Activated naive CD4-positive, alpha-beta T cell (primary cell): ENCODE data around the gene VCAN.

ENCODE experiments used
- DNase-seq, 4 experiments: peaks; one replicate each; lab custom pipeline; 2025; lab: John Stamatoyannopoulos, UW

VCAN gene

DNA sequence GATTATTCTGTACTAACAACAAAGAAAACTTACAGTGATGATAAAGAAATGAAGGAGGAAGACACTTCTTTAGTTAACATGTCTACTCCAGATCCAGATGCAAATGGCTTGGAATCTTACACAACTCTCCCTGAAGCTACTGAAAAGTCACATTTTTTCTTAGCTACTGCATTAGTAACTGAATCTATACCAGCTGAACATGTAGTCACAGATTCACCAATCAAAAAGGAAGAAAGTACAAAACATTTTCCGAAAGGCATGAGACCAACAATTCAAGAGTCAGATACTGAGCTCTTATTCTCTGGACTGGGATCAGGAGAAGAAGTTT is 67.9 kb downstream of the VCAN start:
- DNase-seq, result no peak

- DNase-seq, result no peak
These were observed 68.6 kb downstream of the VCAN start for GRCh38 chr5:83540105-83540504.

- DNase-seq, result no peak
These were observed 69.2 kb downstream of the VCAN start for GRCh38 chr5:83540783-83541182.

- no peak for DNase-seq
These were observed 71.3 kb downstream of the VCAN start for GRCh38 chr5:83542839-83543238.

DNA sequence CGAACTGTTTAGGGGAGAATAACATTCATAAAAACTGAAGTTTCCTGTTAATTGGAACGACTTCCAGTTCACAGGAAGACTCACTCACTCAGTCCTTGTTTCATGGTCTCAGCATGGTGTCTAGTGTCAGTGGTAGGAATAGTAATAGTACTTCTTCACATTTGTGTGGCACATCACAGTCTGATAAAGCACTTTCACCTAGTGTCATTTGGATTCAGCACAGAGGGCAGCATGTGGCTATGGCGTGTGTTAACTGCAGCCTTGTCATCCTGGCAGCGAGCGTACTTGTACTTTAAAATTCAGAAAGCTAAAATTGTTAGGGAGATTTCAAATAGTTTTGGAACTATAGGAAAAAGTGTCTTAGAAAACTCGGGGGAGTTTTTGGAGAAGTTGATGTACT is 72.4 kb downstream of the VCAN start:
- DNase-seq, result no peak

- DNase-seq, result no peak
These were observed 75.6 kb downstream of the VCAN start for GRCh38 chr5:83547161-83547560.

DNA sequence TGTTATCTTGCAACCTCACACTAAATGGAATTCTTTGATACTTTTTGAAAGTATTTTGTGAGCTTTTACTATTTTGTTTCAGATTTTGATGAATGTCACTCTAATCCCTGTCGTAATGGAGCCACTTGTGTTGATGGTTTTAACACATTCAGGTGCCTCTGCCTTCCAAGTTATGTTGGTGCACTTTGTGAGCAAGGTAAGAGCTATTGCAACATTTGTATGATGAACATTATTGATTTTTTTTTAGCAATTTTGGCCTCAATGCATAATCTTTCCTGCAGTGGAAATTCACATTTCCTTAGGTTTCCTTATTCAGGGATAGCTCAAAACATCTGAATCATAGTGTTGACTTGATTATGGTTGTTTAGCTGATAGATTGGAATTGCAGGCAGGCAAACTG is 76.3 kb downstream of the VCAN start:
- DNase-seq, result no peak

GRCh38 chr5:83548581-83548980 is 77.0 kb downstream of the VCAN start:
- no peak for DNase-seq

DNA sequence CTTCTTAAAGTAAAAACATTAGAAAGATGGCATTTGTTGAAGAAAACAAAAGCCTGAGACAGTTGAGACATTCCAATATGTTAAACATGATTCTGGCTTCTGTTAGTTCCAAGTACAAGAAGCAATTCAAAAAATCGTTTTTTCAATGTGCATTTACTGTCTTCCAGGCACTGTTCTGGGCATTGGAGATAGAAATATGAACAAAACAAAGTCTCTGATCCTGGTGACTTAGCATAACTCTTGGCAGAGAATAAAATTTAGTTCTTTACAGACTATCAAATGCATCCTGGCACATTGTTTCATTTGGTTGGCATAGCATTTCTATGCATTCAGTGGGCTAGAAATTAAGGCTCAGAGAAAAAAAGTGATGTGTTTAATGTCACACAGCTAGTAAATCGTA is 77.5 kb downstream of the VCAN start:
- no peak for DNase-seq

GRCh38 chr5:83549674-83550073 is 78.1 kb downstream of the VCAN start:
- no peak for DNase-seq

DNA sequence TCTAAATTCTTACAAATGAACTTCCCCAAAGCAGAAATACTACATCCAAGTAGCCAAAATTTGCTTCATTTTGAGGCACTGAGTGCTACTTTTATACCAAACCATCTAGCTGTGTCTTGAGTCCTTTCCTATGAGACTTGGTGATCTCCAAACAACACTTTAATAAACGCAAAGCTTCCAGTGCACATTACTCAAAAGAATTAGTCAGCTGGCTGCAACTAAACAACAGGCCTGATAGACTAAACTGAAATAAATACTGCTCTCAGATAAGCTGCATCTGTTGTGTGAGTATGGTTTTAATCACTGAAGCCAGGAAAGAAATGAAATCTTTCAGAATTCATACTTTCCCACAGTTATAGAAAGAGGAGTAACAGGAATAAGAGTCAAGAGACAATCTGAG is 80.3 kb downstream of the VCAN start:
- no peak for DNase-seq

DNA sequence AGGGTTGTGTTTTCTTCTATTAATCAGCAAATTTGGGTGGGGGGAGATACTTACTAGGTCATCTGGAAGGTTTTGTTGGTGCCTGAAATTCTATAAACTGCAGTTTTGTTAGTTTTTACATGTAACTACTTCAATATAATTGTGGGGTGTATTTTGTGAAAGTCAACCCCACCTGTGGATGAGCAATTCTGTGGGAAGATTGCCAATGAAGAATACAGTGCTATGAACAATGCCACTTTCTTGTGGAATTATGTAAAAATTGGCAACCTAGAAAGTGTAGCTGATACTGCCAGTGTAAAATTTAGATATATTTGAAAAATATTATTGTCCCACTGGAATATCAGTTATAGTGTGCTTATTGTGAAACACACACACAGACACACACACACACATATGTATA is 80.7 kb downstream of the VCAN start:
- no peak for DNase-seq

GRCh38 chr5:83553000-83553486 is 81.5 kb downstream of the VCAN start:
- DNase-seq, result no peak

GRCh38 chr5:83554133-83554532 is 82.6 kb downstream of the VCAN start:
- no peak for DNase-seq

DNA sequence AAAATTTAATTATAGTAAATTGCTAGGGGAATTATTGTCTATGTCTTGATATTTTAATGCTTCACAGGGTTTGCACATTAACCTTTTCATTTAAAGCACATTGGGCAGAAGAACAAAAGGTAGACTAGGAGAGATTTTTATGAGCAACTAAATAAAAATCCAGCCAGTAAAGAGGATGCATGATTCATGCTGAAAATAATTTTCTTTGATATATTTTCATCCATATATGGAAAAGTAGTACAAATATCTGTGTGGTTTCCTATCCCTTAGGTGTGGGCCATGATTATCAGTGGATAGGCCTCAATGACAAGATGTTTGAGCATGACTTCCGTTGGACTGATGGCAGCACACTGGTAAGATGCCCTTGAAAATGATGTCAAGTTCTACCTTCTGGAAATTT is 83.1 kb downstream of the VCAN start:
- no peak for DNase-seq

- no peak for DNase-seq
These were observed 83.7 kb downstream of the VCAN start for GRCh38 chr5:83555263-83555662.

- no peak for DNase-seq
These were observed 84.6 kb downstream of the VCAN start for GRCh38 chr5:83556190-83556589.

DNA sequence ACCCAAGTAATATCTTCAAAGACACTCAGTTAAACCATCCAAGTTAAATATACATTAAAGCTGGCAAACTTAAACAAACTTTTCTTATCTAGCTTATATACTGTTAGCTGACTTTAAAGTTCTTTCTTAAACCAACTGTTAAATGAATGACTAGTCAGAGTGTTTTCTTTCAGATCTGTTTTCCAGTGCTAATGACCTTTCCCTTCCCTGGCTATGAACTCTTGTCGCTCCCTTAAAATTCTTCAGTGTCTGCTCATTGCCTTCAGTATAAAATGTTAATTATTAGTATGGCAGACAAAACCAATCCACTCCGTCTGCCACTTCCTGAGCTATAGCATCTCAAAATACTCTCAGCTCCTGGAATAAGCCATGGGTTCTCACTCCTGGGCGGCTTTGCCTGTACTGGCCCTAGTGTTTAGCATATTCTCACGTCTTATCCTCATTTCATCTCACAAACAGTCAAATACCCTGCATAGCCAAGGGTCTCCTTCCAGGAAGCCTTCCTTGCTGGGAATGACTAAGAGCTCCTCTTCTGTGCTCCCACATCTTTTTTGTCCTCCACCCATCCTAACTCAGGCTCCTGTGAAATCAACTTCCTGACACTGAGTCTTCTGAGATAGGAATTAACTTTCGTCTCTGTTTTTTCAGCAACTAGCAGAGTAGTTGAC is 87.7 kb downstream of the VCAN start:
- no peak for DNase-seq

DNA sequence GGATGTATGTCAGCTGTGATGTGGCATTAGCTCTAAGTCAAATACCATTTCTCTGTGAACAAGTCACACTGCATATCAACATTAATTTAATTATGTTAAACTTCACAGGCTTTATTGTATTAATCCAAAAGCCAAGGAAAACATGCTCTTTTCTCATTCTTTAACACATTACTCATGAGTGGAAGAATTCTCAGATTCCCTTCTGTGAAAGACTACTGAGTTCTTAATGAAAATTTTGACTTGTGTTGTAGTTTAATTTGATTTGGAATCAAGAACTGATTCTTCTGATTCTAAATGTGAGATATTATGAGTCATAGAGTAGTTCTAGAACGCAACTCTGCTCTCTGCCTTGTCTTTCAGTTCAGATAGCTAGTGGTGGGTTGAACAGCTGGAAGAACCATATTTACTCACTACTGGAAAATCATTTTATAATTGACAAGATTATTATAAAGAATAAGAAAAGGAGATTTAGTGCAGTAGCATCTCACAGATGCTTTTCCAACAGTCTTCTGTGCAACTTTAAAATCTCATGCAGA is 90.6 kb downstream of the VCAN start:
- no peak for DNase-seq

DNA sequence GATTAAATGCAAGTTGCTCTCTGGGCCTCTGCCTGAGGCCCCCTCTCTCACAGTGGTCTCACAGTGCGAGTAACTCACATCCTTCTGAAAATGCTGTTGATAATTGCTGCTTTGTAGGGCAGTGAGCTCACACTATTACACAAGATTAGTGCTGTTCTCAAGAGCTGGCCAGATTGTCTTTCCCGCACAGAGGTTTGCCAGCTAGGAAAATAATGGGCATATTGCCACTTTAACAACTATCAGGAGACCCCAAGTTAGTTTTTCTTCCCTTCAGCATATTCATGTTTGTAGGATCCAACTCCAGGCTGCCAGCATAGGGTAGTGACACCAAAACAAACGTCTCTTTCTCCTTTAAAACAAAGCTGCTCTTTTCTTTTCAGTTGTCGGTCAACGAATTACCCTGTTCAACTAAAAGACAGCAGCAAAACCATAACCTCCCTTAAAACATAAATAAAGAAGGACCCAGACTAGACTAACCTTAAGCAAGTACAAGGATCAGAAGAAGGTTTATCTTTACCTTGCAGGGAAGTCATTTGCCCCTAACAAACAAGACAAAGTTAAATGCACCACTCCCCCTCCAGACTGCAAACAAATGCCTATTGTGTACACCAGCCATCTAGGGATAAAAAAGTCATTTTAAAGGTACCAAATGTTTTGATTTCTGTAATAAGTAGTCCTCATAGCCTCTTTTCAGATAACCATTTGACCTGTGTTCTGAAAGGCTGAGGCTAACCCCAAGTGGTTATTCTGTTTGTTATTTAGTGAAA is 91.4 kb downstream of the VCAN start:
- no peak for DNase-seq

GRCh38 chr5:83563631-83564030 is 92.1 kb downstream of the VCAN start:
- no peak for DNase-seq

GRCh38 chr5:83564069-83564749 is 92.7 kb downstream of the VCAN start:
- no peak for DNase-seq

DNA sequence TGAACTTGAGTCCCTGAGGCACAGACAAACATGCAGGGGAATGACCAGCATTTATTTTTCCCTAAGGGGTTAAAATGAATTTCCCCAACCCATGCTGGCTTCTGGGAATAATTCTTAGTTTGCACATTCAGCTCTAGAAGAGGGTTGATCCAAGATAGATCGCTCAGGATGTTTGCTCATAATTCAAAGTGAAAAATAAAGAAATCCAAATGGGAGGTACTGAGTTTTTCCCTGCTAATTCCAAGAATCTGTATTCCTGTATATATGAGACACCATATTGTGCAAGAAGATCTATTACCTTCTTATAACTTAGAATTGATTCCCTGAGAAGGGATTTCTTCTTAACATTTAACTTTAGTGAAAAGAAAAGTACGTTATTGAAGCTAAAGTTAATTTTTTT is 96.2 kb downstream of the VCAN start:
- DNase-seq, result no peak
